K562 (cell line): ENCODE results near the gene ATXN7L1. TPM values are rescaled to one million over a fixed set of nuclear protein-coding genes. Genes with fewer than 3 reads are reported as not detected.

Source experiments
- HDAC6 ChIP-seq: IDR thresholded peaks from 2 replicates; pipeline ENCODE4 v1.6.1; 2012; ENCODE audit warnings: low read depth, mild to moderate bottlenecking, control low read depth, inconsistent platforms, low read length, moderate library complexity
- MCM5 ChIP-seq: fragments of 450-650 bp; IDR thresholded peaks from 2 replicates; pipeline ENCODE4 v1.6.1; 2016; ENCODE audit warnings: low read depth
- SMARCC2 ChIP-seq: fragments of 450-650 bp; IDR thresholded peaks from 2 replicates; pipeline ENCODE4 v1.6.1; 2017; ENCODE audit warnings: antibody characterized with exemption, moderate library complexity, mild to moderate bottlenecking, low read depth
- ZNF316 ChIP-seq: fragments of 450-650 bp; IDR thresholded peaks from 2 replicates; pipeline ENCODE4 v1.6.1; 2016
- ZNF589 ChIP-seq: fragments of 200-800 bp; sonication (Bioruptor generic); IDR thresholded peaks from 2 replicates; pipeline ENCODE4 v1.6.1; 2016; ENCODE audit warnings: low read depth, missing genetic modification characterization, missing compliant biosample characterization
- polyA plus RNA-seq, 8 experiments: library from polyadenylated mRNA; depleted of rRNA in 4 of 8; stranded (reverse) in 5 of 8; unstranded in 3 of 8; fragments of >200 nt; fragmentation: Nextera tagmentation in 2 of 8; fragmentation: Illumina TruSeq in 1 of 8; extraction: Ambion mirVana in 2 of 8; extraction: Trizol in 1 of 8; gene quantifications; 2 replicates each; pipeline versions ENCODE4 v1.2.1 to v1.2.3, GENCODE V29; 2011 to 2014; ENCODE audit warnings: inconsistent platforms in 1 of 8, missing spikeins in 1 of 8
- total RNA-seq, 7 experiments: library from RNA; depleted of rRNA in 6 of 7; stranded (reverse); fragments of >200 nt in 6 of 7; fragmentation: Illumina TruSeq in 2 of 7; extraction: Trizol in 2 of 7; gene quantifications; 2 replicates each; pipeline versions ENCODE4 v1.2.1 to v1.2.3, GENCODE V29; 2011 to 2021; ENCODE audit warnings: low replicate concordance in 1 of 7
- TF ChIP-seq, protein P1 (sequence below), 2 experiments: fragments of 450-650 bp; formaldehyde crosslinking in 1 of 2; IDR thresholded peaks; 2 replicates each; pipeline versions ENCODE4 v1.4.0 to v1.6.1; 2014 to 2020; ENCODE audit warnings: mild to moderate bottlenecking in 2 of 2, borderline replicate concordance in 1 of 2, low read depth in 1 of 2
- TF ChIP-seq, protein P2 (sequence below), 2 experiments: IDR thresholded peaks; 2 replicates each; pipeline ENCODE4 v1.6.1; 2011; ENCODE audit warnings: borderline replicate concordance in 1 of 2, control low read depth in 1 of 2, low read depth in 1 of 2, low read length in 1 of 2, mild to moderate bottlenecking in 1 of 2, mixed read lengths in 1 of 2, moderate library complexity in 1 of 2; ENCODE audit not compliant: insufficient read depth in 1 of 2, insufficient read length in 1 of 2, poor library complexity in 1 of 2, severe bottlenecking in 1 of 2; ENCODE audit errors: extremely low read depth in 1 of 2
- TF ChIP-seq, protein P3 (sequence below), 3 experiments: IDR thresholded peaks in 2 of 3; conservative IDR thresholded peaks in 1 of 3; 2 replicates each; pipeline ENCODE4 v1.5.1; 2011 to 2012; ENCODE audit warnings: low read length in 3 of 3, mild to moderate bottlenecking in 3 of 3, control low read depth in 2 of 3, improper control_type of control experiment in 1 of 3, inconsistent platforms in 1 of 3, low read depth in 1 of 3, mixed read lengths in 1 of 3, moderate library complexity in 1 of 3; ENCODE audit not compliant: insufficient read depth in 2 of 3
- TF ChIP-seq, protein P4 (sequence below): fragments of 150-350 bp; conservative IDR thresholded peaks from 2 replicates; pipeline ENCODE4 v1.6.1; 2014; ENCODE audit warnings: low read length
- TF ChIP-seq, protein P5 (sequence below): fragments of 450-650 bp; IDR thresholded peaks from 2 replicates; pipeline ENCODE4 v1.6.1; 2016; ENCODE audit warnings: low read depth, mild to moderate bottlenecking, moderate library complexity

ATXN7L1 gene
- total and polyA plus RNA-seq, 9 of the 15 experiments (the other 6 are each of a cell fraction or from before 2014, with no cell fraction given): 6.6 to 13.7 (median 10.7) TPM

DNA sequence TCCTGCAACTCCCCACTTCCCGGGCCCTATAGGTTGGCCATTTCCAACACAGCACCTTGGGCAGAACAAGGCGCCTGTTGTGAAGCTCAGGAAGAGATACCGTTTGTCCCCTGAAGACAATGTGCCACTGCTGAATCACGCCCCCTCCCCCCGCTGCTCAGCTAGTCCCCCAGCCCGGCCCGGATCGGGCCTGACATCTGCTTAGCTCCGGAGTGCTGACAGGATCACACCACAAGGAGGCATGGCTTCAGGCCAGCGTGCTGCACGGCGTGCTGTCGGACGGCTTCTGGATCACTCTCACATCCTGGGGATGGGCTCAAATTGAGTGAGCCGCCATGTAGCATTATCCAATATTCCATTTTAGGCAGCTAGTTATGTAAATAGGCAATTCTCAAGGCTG is 233.0 kb downstream of the ATXN7L1 start (continued):
- TF ChIP-seq, protein P1, sequence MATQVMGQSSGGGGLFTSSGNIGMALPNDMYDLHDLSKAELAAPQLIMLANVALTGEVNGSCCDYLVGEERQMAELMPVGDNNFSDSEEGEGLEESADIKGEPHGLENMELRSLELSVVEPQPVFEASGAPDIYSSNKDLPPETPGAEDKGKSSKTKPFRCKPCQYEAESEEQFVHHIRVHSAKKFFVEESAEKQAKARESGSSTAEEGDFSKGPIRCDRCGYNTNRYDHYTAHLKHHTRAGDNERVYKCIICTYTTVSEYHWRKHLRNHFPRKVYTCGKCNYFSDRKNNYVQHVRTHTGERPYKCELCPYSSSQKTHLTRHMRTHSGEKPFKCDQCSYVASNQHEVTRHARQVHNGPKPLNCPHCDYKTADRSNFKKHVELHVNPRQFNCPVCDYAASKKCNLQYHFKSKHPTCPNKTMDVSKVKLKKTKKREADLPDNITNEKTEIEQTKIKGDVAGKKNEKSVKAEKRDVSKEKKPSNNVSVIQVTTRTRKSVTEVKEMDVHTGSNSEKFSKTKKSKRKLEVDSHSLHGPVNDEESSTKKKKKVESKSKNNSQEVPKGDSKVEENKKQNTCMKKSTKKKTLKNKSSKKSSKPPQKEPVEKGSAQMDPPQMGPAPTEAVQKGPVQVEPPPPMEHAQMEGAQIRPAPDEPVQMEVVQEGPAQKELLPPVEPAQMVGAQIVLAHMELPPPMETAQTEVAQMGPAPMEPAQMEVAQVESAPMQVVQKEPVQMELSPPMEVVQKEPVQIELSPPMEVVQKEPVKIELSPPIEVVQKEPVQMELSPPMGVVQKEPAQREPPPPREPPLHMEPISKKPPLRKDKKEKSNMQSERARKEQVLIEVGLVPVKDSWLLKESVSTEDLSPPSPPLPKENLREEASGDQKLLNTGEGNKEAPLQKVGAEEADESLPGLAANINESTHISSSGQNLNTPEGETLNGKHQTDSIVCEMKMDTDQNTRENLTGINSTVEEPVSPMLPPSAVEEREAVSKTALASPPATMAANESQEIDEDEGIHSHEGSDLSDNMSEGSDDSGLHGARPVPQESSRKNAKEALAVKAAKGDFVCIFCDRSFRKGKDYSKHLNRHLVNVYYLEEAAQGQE (IDR thresholded peaks at IDR 0.05; ENCODE audit: borderline replicate concordance): peak; percentile 65
- TF ChIP-seq, protein P1 (CRISPR knock-in tag; IDR thresholded peaks at IDR 0.05; ENCODE audit: low read depth): no peak
- no peak for TF ChIP-seq HDAC6
- TF ChIP-seq, protein P2, sequence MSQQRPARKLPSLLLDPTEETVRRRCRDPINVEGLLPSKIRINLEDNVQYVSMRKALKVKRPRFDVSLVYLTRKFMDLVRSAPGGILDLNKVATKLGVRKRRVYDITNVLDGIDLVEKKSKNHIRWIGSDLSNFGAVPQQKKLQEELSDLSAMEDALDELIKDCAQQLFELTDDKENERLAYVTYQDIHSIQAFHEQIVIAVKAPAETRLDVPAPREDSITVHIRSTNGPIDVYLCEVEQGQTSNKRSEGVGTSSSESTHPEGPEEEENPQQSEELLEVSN (IDR thresholded peaks at IDR 0.05; ENCODE audit: borderline replicate concordance in 1 of 2, extremely low read depth in 1 of 2, insufficient read depth in 1 of 2, insufficient read length in 1 of 2, low read depth in 1 of 2, low read length in 1 of 2, poor library complexity in 1 of 2, severe bottlenecking in 1 of 2): peak in 1 of 2 experiments; percentile 46
- TF ChIP-seq, protein P3, sequence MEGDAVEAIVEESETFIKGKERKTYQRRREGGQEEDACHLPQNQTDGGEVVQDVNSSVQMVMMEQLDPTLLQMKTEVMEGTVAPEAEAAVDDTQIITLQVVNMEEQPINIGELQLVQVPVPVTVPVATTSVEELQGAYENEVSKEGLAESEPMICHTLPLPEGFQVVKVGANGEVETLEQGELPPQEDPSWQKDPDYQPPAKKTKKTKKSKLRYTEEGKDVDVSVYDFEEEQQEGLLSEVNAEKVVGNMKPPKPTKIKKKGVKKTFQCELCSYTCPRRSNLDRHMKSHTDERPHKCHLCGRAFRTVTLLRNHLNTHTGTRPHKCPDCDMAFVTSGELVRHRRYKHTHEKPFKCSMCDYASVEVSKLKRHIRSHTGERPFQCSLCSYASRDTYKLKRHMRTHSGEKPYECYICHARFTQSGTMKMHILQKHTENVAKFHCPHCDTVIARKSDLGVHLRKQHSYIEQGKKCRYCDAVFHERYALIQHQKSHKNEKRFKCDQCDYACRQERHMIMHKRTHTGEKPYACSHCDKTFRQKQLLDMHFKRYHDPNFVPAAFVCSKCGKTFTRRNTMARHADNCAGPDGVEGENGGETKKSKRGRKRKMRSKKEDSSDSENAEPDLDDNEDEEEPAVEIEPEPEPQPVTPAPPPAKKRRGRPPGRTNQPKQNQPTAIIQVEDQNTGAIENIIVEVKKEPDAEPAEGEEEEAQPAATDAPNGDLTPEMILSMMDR (IDR thresholded peaks at IDR 0.05 in 2 of 3, conservative IDR thresholded peaks at IDR 0.05 in 1 of 3; ENCODE audit: insufficient read depth in 2 of 3, low read depth in 1 of 3, low read length in 3 of 3): peak; percentile 54 to 70 (median 62)
- peak; percentile 67 for TF ChIP-seq ZNF316
- TF ChIP-seq, protein P4, sequence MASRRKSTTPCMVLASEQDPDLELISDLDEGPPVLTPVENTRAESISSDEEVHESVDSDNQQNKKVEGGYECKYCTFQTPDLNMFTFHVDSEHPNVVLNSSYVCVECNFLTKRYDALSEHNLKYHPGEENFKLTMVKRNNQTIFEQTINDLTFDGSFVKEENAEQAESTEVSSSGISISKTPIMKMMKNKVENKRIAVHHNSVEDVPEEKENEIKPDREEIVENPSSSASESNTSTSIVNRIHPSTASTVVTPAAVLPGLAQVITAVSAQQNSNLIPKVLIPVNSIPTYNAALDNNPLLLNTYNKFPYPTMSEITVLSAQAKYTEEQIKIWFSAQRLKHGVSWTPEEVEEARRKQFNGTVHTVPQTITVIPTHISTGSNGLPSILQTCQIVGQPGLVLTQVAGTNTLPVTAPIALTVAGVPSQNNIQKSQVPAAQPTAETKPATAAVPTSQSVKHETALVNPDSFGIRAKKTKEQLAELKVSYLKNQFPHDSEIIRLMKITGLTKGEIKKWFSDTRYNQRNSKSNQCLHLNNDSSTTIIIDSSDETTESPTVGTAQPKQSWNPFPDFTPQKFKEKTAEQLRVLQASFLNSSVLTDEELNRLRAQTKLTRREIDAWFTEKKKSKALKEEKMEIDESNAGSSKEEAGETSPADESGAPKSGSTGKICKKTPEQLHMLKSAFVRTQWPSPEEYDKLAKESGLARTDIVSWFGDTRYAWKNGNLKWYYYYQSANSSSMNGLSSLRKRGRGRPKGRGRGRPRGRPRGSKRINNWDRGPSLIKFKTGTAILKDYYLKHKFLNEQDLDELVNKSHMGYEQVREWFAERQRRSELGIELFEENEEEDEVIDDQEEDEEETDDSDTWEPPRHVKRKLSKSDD: no peak
- no peak for TF ChIP-seq ZNF589 (CRISPR knock-in tag)
- no peak for TF ChIP-seq MCM5
- TF ChIP-seq, protein P5, sequence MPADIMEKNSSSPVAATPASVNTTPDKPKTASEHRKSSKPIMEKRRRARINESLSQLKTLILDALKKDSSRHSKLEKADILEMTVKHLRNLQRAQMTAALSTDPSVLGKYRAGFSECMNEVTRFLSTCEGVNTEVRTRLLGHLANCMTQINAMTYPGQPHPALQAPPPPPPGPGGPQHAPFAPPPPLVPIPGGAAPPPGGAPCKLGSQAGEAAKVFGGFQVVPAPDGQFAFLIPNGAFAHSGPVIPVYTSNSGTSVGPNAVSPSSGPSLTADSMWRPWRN: peak; percentile 97
- TF ChIP-seq SMARCC2: peak; percentile 49; the same call in 1 of the 2 replicates
